GM12872 (cell line): ENCODE measurements around the gene PRRC2B.

Experiments
- CTCF ChIP-seq: IDR thresholded peaks from 3 replicates; pipeline ENCODE4 v1.5.1; 2011; ENCODE audit warnings: low read depth, mild to moderate bottlenecking, low read length, moderate library complexity; ENCODE audit not compliant: insufficient read depth

The PRRC2B gene

GRCh38 chr9:131402738-131403492, 9.0 kb downstream of the PRRC2B start:
- TF ChIP-seq CTCF = no peak

GRCh38 chr9:131403493-131403773, 9.5 kb downstream of the PRRC2B start:
- TF ChIP-seq CTCF = no peak

- no peak for TF ChIP-seq CTCF
Measured at GRCh38 chr9:131404581-131404980, 10.7 kb downstream of the PRRC2B start.

GRCh38 chr9:131404987-131405386, 11.1 kb downstream of the PRRC2B start:
- no peak for TF ChIP-seq CTCF

GRCh38 chr9:131405428-131405827, 11.5 kb downstream of the PRRC2B start:
- no peak for TF ChIP-seq CTCF

- no peak for TF ChIP-seq CTCF
Measured at GRCh38 chr9:131405858-131406537, 12.1 kb downstream of the PRRC2B start.

- TF ChIP-seq CTCF = no peak
Measured at GRCh38 chr9:131406563-131407436, 12.9 kb downstream of the PRRC2B start.
